Subcutaneous abdominal adipose tissue (tissue), 5 donors: Measurements from ENCODE around the gene DNAH1.

Experiments
- H3K27ac ChIP-seq: one replicate; pipeline ENCODE4 v1.7.0; 2013; ENCODE audit warnings: low read depth, mild to moderate bottlenecking, inconsistent platforms, low read length, moderate library complexity
- H3K27me3 ChIP-seq, 5 donors: one replicate each; pipeline ENCODE4 v1.7.0; 2013; ENCODE audit warnings: low read length in 5 of 5, inconsistent platforms in 1 of 5; ENCODE audit not compliant: control insufficient read depth in 5 of 5, insufficient read depth in 4 of 5
- H3K36me3 ChIP-seq, 5 donors: one replicate each; pipeline ENCODE4 v1.7.0; 2013; ENCODE audit warnings: low read length in 5 of 5; ENCODE audit not compliant: control insufficient read depth in 5 of 5, insufficient read depth in 5 of 5
- H3K4me1 ChIP-seq, 5 donors: one replicate each; pipeline ENCODE4 v1.7.0; 2013; ENCODE audit warnings: low read length in 5 of 5, mild to moderate bottlenecking in 3 of 5, moderate library complexity in 1 of 5; ENCODE audit not compliant: control insufficient read depth in 5 of 5, insufficient read depth in 5 of 5
- H3K4me3 ChIP-seq, 5 donors: one replicate each; pipeline ENCODE4 v1.7.0; 2013; ENCODE audit warnings: low read length in 5 of 5, low read depth in 1 of 5
- H3K9ac ChIP-seq, 5 donors: one replicate each; pipeline ENCODE4 v1.7.0; 2013; ENCODE audit warnings: low read length in 5 of 5, mild to moderate bottlenecking in 4 of 5, moderate library complexity in 3 of 5
- H3K9me3 ChIP-seq, 5 donors: one replicate each; pipeline ENCODE4 v1.7.0; 2013; ENCODE audit warnings: low read length in 5 of 5; ENCODE audit not compliant: control insufficient read depth in 5 of 5
- donor health status: healthy.
- donor health status: healthy.
- donor health status: healthy.
- donor health status: healthy.
- donor health status: healthy.

The DNAH1 gene

DNA sequence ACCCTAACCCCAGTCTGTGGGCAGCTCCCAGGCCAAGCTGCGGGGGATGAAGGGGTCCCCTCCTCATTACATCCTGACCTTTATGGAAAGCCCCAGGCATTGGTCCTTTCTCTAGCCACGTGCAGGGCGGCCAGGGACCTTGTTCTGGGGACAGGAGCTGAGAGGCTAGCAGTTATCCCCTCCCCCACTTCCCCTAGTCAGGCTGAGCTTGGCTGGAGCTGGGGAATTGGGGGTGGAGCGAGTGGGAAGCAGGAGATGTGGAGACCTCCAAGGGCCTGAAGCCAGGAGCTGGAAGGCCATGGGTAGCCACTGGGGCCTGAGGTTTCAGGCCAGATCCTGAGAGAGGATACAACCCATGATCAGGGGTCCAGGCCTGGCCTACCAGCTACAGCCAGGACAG, 45.8 kb downstream of the DNAH1 start:
- peaks cover 0 to 100% (median 91%) of the 10 kb centered on the region in 5 donors for H3K36me3 ChIP-seq
- no peak overlapping the region for H3K9ac ChIP-seq
- H3K4me3 ChIP-seq = no peak overlapping the region
- H3K4me1 ChIP-seq = no peaks in the 10 kb centered on the region
- no peaks in the 10 kb centered on the region for H3K9me3 ChIP-seq
- no peaks in the 10 kb centered on the region for H3K27me3 ChIP-seq
- no peak overlapping the region for H3K27ac ChIP-seq

GRCh38 chr3:52364322-52365035, 48.4 kb downstream of the DNAH1 start:
- no peak overlapping the region for H3K4me3 ChIP-seq
- no peak overlapping the region for H3K9ac ChIP-seq
- no peaks in the 10 kb centered on the region for H3K9me3 ChIP-seq
- H3K4me1 ChIP-seq = no peaks in the 10 kb centered on the region
- H3K27me3 ChIP-seq = no peaks in the 10 kb centered on the region
- H3K36me3 ChIP-seq = peaks cover 0 to 93% (median 82%) of the 10 kb centered on the region in 5 donors
- no peak overlapping the region for H3K27ac ChIP-seq

DNA sequence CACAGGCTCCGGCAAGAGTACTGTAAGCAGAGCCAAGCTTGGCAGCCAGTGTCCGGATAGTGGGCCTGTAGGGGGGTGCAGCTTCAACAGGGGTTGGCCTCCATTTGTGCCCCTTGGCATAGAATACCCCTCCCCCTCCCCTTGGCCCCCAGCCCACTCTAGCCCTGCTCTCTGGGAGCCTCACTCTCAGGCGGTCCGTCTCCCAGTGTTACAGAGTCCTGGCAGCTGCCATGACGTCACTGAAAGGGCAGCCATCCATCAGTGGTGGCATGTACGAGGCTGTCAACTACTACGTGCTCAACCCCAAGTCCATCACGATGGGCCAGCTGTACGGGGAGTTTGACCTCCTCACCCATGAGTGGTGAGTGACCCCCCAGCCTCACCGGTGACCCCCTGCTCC, 50.4 kb downstream of the DNAH1 start:
- H3K4me3 ChIP-seq = no peak overlapping the region
- H3K9ac ChIP-seq = no peak overlapping the region
- H3K4me1 ChIP-seq = no peaks in the 10 kb centered on the region
- peaks cover 0 to 91% (median 75%) of the 10 kb centered on the region in 5 donors for H3K36me3 ChIP-seq
- no peak overlapping the region for H3K27ac ChIP-seq
- no peaks in the 10 kb centered on the region for H3K27me3 ChIP-seq
- H3K9me3 ChIP-seq = no peaks in the 10 kb centered on the region

GRCh38 chr3:52367891-52368880, 52.1 kb downstream of the DNAH1 start:
- Histone ChIP-seq H3K27me3 (no peaks in the 10 kb centered on the region), H3K4me3 (no peak overlapping the region), H3K9ac (no peak overlapping the region), H3K36me3 (peaks cover 0 to 86% (median 67%) of the 10 kb centered on the region in 5 donors), H3K9me3 (no peaks in the 10 kb centered on the region), H3K4me1 (no peaks in the 10 kb centered on the region), H3K27ac (no peak overlapping the region)

- no peak overlapping the region for H3K4me3 ChIP-seq
- H3K4me1 ChIP-seq = peaks cover 0 to 6% (median 0%) of the 10 kb centered on the region in 5 donors
- no peak overlapping the region for H3K9ac ChIP-seq
- peaks cover 0 to 67% (median 50%) of the 10 kb centered on the region in 5 donors for H3K36me3 ChIP-seq
- H3K27me3 ChIP-seq = no peaks in the 10 kb centered on the region
- H3K27ac ChIP-seq = no peak overlapping the region
- H3K9me3 ChIP-seq = no peaks in the 10 kb centered on the region
Measured at GRCh38 chr3:52370531-52370930, 54.4 kb downstream of the DNAH1 start.

DNA sequence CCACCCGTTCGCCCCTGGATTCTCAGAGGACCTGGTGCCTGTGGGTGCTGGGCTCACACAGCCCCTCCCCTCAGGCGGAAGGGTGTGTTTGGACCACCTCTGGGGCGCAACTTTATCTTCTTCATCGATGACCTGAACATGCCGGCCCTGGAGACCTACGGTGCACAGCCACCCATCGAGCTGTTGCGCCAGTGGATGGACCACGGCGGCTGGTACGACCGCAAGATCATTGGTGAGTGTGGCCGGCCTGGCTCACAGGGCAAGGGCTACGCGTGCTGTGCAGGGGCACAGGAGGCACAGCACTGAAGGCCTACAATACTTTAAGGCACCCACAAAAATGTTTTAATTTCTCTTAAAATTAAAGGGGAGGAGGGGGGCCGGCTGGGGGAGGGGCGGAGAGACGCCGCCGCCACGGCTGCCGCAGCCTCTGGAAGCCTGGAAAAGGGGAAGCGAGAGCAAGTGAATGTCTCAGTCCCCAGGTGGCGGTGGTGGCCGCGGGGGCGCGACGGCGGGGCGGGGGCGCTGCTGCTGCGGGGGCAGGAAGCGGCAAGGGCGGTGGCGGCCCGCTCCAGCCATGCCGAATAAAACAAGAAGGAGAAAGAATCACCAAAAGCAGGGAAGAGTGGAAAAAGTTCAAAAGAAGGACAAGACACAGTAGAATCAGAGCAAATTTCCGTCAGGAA, 56.8 kb downstream of the DNAH1 start:
- Histone ChIP-seq H3K4me3 (peak overlapping the region in 1 of 5 donors; percentile 44), H3K27me3 (no peaks in the 10 kb centered on the region), H3K4me1 (peaks cover 0 to 6% (median 0%) of the 10 kb centered on the region in 5 donors), H3K9me3 (no peaks in the 10 kb centered on the region), H3K27ac (no peak overlapping the region), H3K9ac (peak overlapping the region in 1 of 5 donors; percentile 56), H3K36me3 (peaks cover 0 to 64% (median 42%) of the 10 kb centered on the region in 5 donors)

GRCh38 chr3:52373676-52374075, 57.6 kb downstream of the DNAH1 start:
- H3K4me1 ChIP-seq = peaks cover 0 to 6% (median 0%) of the 10 kb centered on the region in 5 donors
- H3K9ac ChIP-seq = peak overlapping the region in 1 of 5 donors; percentile 56
- H3K4me3 ChIP-seq = peak overlapping the region in 1 of 5 donors; percentile 44
- H3K9me3 ChIP-seq = no peaks in the 10 kb centered on the region
- H3K27ac ChIP-seq = no peak overlapping the region
- H3K36me3 ChIP-seq = peaks cover 0 to 59% (median 38%) of the 10 kb centered on the region in 5 donors
- no peaks in the 10 kb centered on the region for H3K27me3 ChIP-seq

DNA sequence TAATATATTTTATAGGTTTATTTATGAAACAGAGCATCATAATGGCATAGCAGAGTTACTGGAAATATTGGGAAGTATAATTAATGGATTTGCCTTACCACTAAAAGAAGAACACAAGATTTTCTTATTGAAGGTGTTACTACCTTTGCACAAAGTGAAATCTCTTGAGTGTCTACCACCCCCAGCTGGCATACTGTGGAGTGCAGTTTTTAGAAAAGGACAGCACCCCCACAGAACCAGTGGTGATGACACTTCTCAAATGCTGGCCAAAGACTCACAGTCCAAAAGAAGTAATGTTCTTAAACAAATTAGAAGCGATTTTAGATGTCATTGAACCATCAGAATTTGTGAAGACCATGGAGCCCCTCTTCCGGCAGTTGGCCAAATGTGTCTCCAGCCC, 58.1 kb downstream of the DNAH1 start:
- H3K4me1 ChIP-seq = peaks cover 0 to 6% (median 0%) of the 10 kb centered on the region in 5 donors
- no peaks in the 10 kb centered on the region for H3K9me3 ChIP-seq
- peaks cover 0 to 54% (median 33%) of the 10 kb centered on the region in 5 donors for H3K36me3 ChIP-seq
- no peak overlapping the region for H3K27ac ChIP-seq
- no peaks in the 10 kb centered on the region for H3K27me3 ChIP-seq
- no peak overlapping the region for H3K4me3 ChIP-seq
- no peak overlapping the region for H3K9ac ChIP-seq

DNA sequence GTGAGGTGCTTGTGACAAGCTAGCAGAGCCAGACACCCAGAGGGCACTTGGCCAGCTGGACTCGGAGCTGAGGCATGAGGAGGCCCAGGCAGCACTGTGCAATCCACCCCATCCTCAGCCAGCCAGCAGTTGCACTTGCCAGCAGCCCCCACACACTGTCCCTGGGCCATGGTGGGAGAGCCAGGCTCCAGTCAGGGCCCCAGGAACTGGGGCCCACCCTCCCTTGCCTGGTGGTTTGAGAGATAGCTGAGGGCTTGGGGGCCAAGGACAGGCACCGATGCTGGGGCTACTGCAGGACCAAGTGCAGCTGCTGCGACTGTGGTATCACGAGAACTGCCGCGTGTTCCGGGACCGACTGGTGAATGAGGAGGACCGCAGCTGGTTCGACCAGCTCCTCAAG, 63.5 kb downstream of the DNAH1 start:
- H3K9me3 ChIP-seq = no peaks in the 10 kb centered on the region

More for the DNA sequence above, 63.5 kb downstream of the DNAH1 start:
- Histone ChIP-seq H3K27ac (no peak overlapping the region), H3K36me3 (peaks cover 0 to 21% (median 15%) of the 10 kb centered on the region in 5 donors), H3K4me3 (no peak overlapping the region), H3K4me1 (no peaks in the 10 kb centered on the region), H3K9ac (no peak overlapping the region), H3K27me3 (no peaks in the 10 kb centered on the region)
